ENCODE data around the gene NELFA.

The NELFA gene

DNA sequence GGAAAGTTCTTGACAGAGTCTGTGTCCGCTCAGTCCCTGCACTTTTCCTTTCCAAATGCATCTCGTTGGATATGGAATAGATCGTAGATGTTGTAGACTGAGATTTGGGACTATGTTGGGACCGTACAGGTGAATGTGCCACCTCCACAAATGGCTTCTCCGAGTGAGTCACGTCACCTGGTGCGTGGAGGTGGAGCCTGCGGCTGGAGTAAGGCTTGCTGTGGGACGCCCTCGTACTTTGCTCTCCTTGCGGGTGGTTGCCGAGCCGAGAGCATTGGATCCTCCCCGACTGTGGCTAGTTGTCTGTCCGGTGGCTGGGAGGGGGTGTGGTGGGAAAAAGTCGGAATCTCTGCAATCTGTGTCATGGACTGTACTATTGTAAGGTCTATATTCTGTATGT lies 60.5 kb downstream of the NELFA start:
- Histone ChIP-seq H3K4me3 (ENCODE audit: insufficient read length, low read depth) (no peak overlapping the region), H3K36me3 (ENCODE audit: insufficient read depth, insufficient read length, low read length) (peaks cover 59% of the 10 kb centered on the region), H3K9me3 (ENCODE audit: insufficient read depth, low read length) (no peaks in the 10 kb centered on the region), H3K27me3 (ENCODE audit: insufficient read depth, insufficient read length) (no peaks in the 10 kb centered on the region), H3K9ac (ENCODE audit: insufficient read length, low read depth) (no peak overlapping the region), H3K4me1 (ENCODE audit: insufficient read depth, insufficient read length) (peaks cover 3% of the 10 kb centered on the region)
- TF ChIP-seq ZNF274 (IDR thresholded peaks at IDR 0.05; ENCODE audit: low read depth, low read length) = no peak
- TF ChIP-seq YY1 (IDR thresholded peaks at IDR 0.05; ENCODE audit: insufficient read depth, insufficient read length) = no peak
- TF ChIP-seq SUZ12 (IDR thresholded peaks at IDR 0.05; ENCODE audit: extremely low read depth, insufficient read depth, insufficient read length) = no peak
- no peak for DNase-seq (ENCODE audit: low read depth, low spot score)

DNA sequence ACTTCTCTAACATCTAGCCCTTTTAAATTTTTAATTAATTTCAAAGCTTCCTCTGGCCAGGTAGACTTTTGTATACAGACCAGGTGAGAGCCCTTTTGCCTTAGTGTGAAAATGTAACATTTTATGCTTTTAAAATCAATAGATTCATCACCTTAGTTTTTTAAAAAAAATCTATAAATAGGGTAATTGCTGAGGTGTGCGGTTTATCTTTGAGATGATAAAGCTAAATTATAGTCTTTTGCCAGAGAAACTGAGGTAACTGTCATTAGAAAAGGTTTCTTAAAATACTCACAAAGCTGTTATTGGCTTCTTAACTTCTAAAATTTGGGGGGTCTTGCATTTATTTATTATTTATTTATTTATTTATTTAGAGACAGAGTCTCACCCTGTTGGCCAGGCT lies 62.9 kb downstream of the NELFA start:
- H3K9me3 ChIP-seq (ENCODE audit: insufficient read depth, low read length) = no peaks in the 10 kb centered on the region
- no peak for DNase-seq (ENCODE audit: low read depth, low spot score)
- H3K36me3 ChIP-seq (ENCODE audit: insufficient read depth, insufficient read length, low read length) = peaks cover 58% of the 10 kb centered on the region
- no peaks in the 10 kb centered on the region for H3K27me3 ChIP-seq (ENCODE audit: insufficient read depth, insufficient read length)
- H3K4me1 ChIP-seq (ENCODE audit: insufficient read depth, insufficient read length) = peaks cover 3% of the 10 kb centered on the region
- TF ChIP-seq ZNF274 (IDR thresholded peaks at IDR 0.05; ENCODE audit: low read depth, low read length) (no peak), SUZ12 (IDR thresholded peaks at IDR 0.05; ENCODE audit: extremely low read depth, insufficient read depth, insufficient read length) (no peak), YY1 (IDR thresholded peaks at IDR 0.05; ENCODE audit: insufficient read depth, insufficient read length) (no peak)
- no peak overlapping the region for H3K9ac ChIP-seq (ENCODE audit: insufficient read length, low read depth)
- no peak overlapping the region for H3K4me3 ChIP-seq (ENCODE audit: insufficient read length, low read depth)

DNA sequence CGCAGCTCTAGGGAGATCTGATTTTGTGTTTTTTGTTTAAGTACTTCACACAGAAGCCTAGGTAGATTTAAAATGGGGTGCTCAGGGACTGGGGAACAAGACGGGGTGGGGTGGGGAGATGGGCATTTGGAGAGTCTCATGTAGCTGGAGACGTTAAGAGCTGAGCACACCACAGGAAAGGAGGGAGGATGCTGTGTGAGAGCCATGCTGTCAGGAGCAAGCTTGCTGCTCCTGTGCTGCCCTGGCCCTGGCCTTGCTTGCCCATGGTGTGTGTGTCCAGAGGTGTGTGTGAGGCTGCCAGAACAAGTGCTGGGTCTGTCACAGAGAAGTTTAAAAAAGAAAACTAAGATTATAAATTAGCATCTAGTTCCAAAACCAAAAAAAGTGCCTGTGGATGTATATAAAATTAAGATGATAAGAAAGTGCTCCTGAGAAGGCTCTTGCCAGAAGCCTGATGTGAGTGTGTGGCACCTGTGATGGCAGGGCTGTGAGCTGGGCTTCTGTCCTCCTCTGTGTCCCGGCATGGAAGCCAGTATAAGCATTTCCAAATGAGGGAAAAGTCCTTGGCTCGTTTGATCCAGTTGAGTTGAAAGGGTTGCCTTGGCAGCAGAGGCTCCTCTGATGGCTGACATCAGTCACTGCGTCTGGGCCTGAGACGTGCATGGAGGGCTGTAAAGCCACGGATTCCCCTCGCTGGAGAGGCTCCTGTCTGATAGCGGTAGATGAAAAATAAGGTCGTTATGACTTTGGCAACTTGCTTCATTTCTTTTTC lies 63.5 kb downstream of the NELFA start:
- Histone ChIP-seq H3K9me3 (ENCODE audit: insufficient read depth, low read length) (no peaks in the 10 kb centered on the region), H3K9ac (ENCODE audit: insufficient read length, low read depth) (no peak overlapping the region), H3K36me3 (ENCODE audit: insufficient read depth, insufficient read length, low read length) (peaks cover 59% of the 10 kb centered on the region), H3K4me3 (ENCODE audit: insufficient read length, low read depth) (no peak overlapping the region), H3K27me3 (ENCODE audit: insufficient read depth, insufficient read length) (no peaks in the 10 kb centered on the region), H3K4me1 (ENCODE audit: insufficient read depth, insufficient read length) (peaks cover 7% of the 10 kb centered on the region)
- peak; percentile 2 for DNase-seq (ENCODE audit: low read depth, low spot score)
- TF ChIP-seq SUZ12 (IDR thresholded peaks at IDR 0.05; ENCODE audit: extremely low read depth, insufficient read depth, insufficient read length) = no peak
- no peak for TF ChIP-seq YY1 (IDR thresholded peaks at IDR 0.05; ENCODE audit: insufficient read depth, insufficient read length)
- TF ChIP-seq ZNF274 (IDR thresholded peaks at IDR 0.05; ENCODE audit: low read depth, low read length) = no peak

DNA sequence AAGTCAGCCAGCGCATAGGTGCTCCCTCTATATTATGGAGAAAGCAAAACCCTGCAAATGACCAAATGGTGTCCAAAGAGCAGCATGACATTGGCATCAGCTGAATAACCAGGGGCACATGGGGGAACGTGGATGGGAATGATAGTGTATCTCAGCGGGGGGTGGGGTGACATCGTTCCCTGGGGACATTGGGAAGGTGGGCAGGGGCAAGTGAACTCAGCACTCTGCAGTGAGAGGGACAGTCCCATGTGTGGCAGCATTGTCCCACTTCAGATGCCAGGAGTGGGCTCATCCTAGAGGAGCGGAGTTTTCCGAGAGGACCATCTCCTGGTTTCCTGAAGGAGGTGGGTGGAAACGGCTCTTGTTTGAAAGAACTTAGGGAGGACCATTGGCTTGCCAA lies 64.8 kb downstream of the NELFA start:
- Histone ChIP-seq H3K4me1 (ENCODE audit: insufficient read depth, insufficient read length) (peaks cover 10% of the 10 kb centered on the region), H3K9ac (ENCODE audit: insufficient read length, low read depth) (no peak overlapping the region), H3K9me3 (ENCODE audit: insufficient read depth, low read length) (no peaks in the 10 kb centered on the region), H3K27me3 (ENCODE audit: insufficient read depth, insufficient read length) (no peaks in the 10 kb centered on the region), H3K36me3 (ENCODE audit: insufficient read depth, insufficient read length, low read length) (peaks cover 61% of the 10 kb centered on the region), H3K4me3 (ENCODE audit: insufficient read length, low read depth) (no peak overlapping the region)
- DNase-seq (ENCODE audit: low read depth, low spot score) = no peak
- TF ChIP-seq YY1 (IDR thresholded peaks at IDR 0.05; ENCODE audit: insufficient read depth, insufficient read length) (no peak), SUZ12 (IDR thresholded peaks at IDR 0.05; ENCODE audit: extremely low read depth, insufficient read depth, insufficient read length) (no peak), ZNF274 (IDR thresholded peaks at IDR 0.05; ENCODE audit: low read depth, low read length) (no peak)

DNA sequence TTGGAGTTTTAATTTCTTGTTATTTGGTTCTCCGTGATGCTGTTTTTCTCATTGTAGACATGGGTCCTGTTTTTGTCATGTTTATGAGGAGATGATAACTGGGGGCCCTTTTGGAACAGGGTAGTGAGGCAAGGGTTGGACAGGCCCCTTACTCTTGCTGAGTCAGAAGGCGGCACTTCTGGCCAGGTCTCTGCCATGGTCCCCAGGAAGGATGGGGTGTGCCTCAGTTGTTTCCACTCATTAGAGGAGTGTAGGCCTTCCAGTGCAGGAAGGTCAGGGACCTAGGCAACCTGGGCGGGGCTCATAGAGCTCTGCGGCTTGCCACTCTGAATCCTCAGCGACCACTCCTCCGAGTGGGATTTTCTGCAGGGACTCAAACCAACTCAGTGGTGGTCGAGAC lies 68.2 kb downstream of the NELFA start:
- Histone ChIP-seq H3K9ac (ENCODE audit: insufficient read length, low read depth) (no peak overlapping the region), H3K27me3 (ENCODE audit: insufficient read depth, insufficient read length) (no peaks in the 10 kb centered on the region), H3K9me3 (ENCODE audit: insufficient read depth, low read length) (no peaks in the 10 kb centered on the region), H3K4me3 (ENCODE audit: insufficient read length, low read depth) (no peak overlapping the region), H3K36me3 (ENCODE audit: insufficient read depth, insufficient read length, low read length) (peaks cover 71% of the 10 kb centered on the region), H3K4me1 (ENCODE audit: insufficient read depth, insufficient read length) (peaks cover 12% of the 10 kb centered on the region)
- no peak for TF ChIP-seq YY1 (IDR thresholded peaks at IDR 0.05; ENCODE audit: insufficient read depth, insufficient read length)
- TF ChIP-seq SUZ12 (IDR thresholded peaks at IDR 0.05; ENCODE audit: extremely low read depth, insufficient read depth, insufficient read length) = no peak
- TF ChIP-seq ZNF274 (IDR thresholded peaks at IDR 0.05; ENCODE audit: low read depth, low read length) = no peak
- no peak for DNase-seq (ENCODE audit: low read depth, low spot score)

DNA sequence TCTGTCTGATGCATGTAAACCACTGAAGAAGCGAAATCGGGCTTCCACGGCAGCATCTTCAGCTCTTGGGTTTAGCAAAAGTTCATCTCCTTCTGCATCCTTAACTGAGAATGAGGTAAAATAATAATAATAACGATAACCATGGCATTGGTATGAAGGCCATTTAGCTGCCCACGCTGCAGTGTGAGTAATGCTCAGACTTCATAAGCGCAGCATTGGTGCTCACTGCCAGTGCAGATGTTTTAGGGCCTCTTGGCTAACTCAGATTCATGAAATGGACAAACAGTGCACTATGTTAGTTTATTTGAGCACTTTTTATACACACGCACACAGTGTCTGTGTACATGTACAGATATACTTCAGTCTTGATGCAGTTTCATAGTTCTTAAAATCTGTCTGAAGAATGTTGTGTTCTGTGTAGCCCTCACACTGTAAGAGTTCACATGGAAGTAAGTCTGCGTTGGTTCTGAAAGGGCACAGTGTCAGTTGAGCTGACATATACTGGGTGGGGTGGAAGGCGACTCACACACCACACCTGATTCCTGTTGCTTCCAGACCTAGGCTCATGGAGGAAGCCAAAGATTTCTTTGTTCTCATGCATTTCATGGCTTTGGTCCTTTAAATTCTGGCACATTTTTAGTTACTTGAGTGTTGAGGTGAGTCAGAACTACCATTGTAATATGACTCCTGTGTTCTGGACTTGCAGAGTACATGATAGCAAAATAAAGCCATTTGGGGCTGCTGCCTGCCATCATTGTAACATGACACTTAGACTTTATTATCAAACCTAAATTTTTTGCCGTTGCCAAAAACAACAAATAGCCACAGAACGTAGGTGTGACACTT lies 68.9 kb downstream of the NELFA start:
- TF ChIP-seq ZNF274 (IDR thresholded peaks at IDR 0.05; ENCODE audit: low read depth, low read length) = no peak
- Histone ChIP-seq H3K27me3 (ENCODE audit: insufficient read depth, insufficient read length) (no peaks in the 10 kb centered on the region), H3K4me1 (ENCODE audit: insufficient read depth, insufficient read length) (peaks cover 10% of the 10 kb centered on the region), H3K4me3 (ENCODE audit: insufficient read length, low read depth) (no peak overlapping the region), H3K36me3 (ENCODE audit: insufficient read depth, insufficient read length, low read length) (peaks cover 77% of the 10 kb centered on the region), H3K9ac (ENCODE audit: insufficient read length, low read depth) (no peak overlapping the region), H3K9me3 (ENCODE audit: insufficient read depth, low read length) (no peaks in the 10 kb centered on the region)
- no peak for DNase-seq (ENCODE audit: low read depth, low spot score)

DNA sequence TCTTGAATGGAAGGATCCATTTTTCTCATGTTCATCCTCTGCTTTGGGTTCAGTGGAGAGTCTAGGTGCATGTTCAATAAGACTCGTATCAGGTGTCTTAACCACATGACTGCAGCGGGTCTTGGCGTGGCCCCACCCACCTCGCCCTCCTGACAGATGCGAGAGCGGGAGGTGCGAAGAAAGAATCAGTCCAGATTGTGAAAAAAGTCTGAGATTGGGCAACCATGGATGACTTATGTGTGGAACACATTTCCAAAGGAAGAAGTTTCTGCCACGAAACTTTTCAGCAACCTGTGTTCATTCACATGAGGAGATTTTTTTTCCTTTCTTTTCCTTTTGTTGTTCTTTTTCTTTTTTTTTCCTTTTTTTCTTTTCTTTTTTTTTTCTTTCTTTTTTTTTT lies 70.7 kb downstream of the NELFA start:
- peaks cover 10% of the 10 kb centered on the region for H3K4me1 ChIP-seq (ENCODE audit: insufficient read depth, insufficient read length)
- TF ChIP-seq SUZ12 (IDR thresholded peaks at IDR 0.05; ENCODE audit: extremely low read depth, insufficient read depth, insufficient read length) = no peak
- no peak overlapping the region for H3K4me3 ChIP-seq (ENCODE audit: insufficient read length, low read depth)
- no peaks in the 10 kb centered on the region for H3K27me3 ChIP-seq (ENCODE audit: insufficient read depth, insufficient read length)
- no peak for DNase-seq (ENCODE audit: low read depth, low spot score)
- H3K36me3 ChIP-seq (ENCODE audit: insufficient read depth, insufficient read length, low read length) = peaks cover 65% of the 10 kb centered on the region
- no peaks in the 10 kb centered on the region for H3K9me3 ChIP-seq (ENCODE audit: insufficient read depth, low read length)
- H3K9ac ChIP-seq (ENCODE audit: insufficient read length, low read depth) = no peak overlapping the region
